ENCODE data around the gene CCDC27. TPM values are rescaled to one million over a fixed set of nuclear protein-coding genes. Genes with fewer than 3 reads are reported as not detected.

Gene CCDC27
- total RNA-seq, 1 experiment from 2014 or later: not detected

GRCh38 chr1:3761296-3762010, 9.2 kb downstream of the CCDC27 start:
- no peak overlapping the region for H3K4me2 ChIP-seq (ENCODE audit: low read length)
- TF ChIP-seq EZH2phosphoT487 (IDR thresholded peaks at IDR 0.05; ENCODE audit: borderline replicate concordance, low read length): no peak
- TF ChIP-seq EZH2 (IDR thresholded peaks at IDR 0.05; ENCODE audit: low read length, unreplicated experiment): no peak
- no peak for TF ChIP-seq CTCF (conservative IDR thresholded peaks at IDR 0.05; ENCODE audit: low read depth, low read length)
- H3K27me3 ChIP-seq (ENCODE audit: low read length): peaks cover 82% of the 10 kb centered on the region
- no peaks in the 10 kb centered on the region for H3F3A ChIP-seq (ENCODE audit: low read length, unreplicated experiment)
- H3K9ac ChIP-seq (ENCODE audit: low read length): no peak overlapping the region
- DNase-seq (no peak), ATAC-seq (no peak)
- intact Hi-C loops (cut with micrococcal nuclease): no loop called here
- no peaks in the 10 kb centered on the region for H3K36me3 ChIP-seq (ENCODE audit: low read depth, low read length)
- no peak overlapping the region for H2AFZ ChIP-seq (ENCODE audit: low read length)
- H3K4me1 ChIP-seq (ENCODE audit: insufficient read depth, low read length): no peaks in the 10 kb centered on the region
- H4K20me1 ChIP-seq (ENCODE audit: low read length): no peaks in the 10 kb centered on the region
- H3K9me2 ChIP-seq (replicated peaks; ENCODE audit: low read length): no peaks in the 10 kb centered on the region
- POLR2A ChIA-PET (ENCODE audit: unreplicated experiment): no interaction called here
- H3K79me2 ChIP-seq (ENCODE audit: low read length): no peaks in the 10 kb centered on the region
- no TSS peak for BruUV-seq (replicated peaks)
- H3K27ac ChIP-seq (ENCODE audit: low read length): no peak overlapping the region
- CTCF ChIA-PET: no interaction called here
- no peak overlapping the region for H3K4me3 ChIP-seq (ENCODE audit: low read length)
- H3K9me3 ChIP-seq (ENCODE audit: low read length): no peaks in the 10 kb centered on the region

- no peak overlapping the region for H2AFZ ChIP-seq (ENCODE audit: low read length)
- H3K36me3 ChIP-seq (ENCODE audit: low read depth, low read length): no peaks in the 10 kb centered on the region
- H3K79me2 ChIP-seq (ENCODE audit: low read length): no peaks in the 10 kb centered on the region
- no peak overlapping the region for H3K27ac ChIP-seq (ENCODE audit: low read length)
- DNase-seq: no peak
- no peak for ATAC-seq
- no peaks in the 10 kb centered on the region for H3F3A ChIP-seq (ENCODE audit: low read length, unreplicated experiment)
- H3K4me3 ChIP-seq (ENCODE audit: low read length): no peak overlapping the region
- H3K9me2 ChIP-seq (replicated peaks; ENCODE audit: low read length): no peaks in the 10 kb centered on the region
- H3K4me2 ChIP-seq (ENCODE audit: low read length): no peak overlapping the region
- H3K27me3 ChIP-seq (ENCODE audit: low read length): peaks cover 81% of the 10 kb centered on the region
- ChIA-PET POLR2A (ENCODE audit: unreplicated experiment) (no interaction called here), CTCF (no interaction called here)
- no peak for TF ChIP-seq EZH2phosphoT487 (IDR thresholded peaks at IDR 0.05; ENCODE audit: borderline replicate concordance, low read length)
- no peak for TF ChIP-seq EZH2 (IDR thresholded peaks at IDR 0.05; ENCODE audit: low read length, unreplicated experiment)
- no peak for TF ChIP-seq CTCF (conservative IDR thresholded peaks at IDR 0.05; ENCODE audit: low read depth, low read length)
- no peaks in the 10 kb centered on the region for H4K20me1 ChIP-seq (ENCODE audit: low read length)
- intact Hi-C loops (cut with micrococcal nuclease): no loop called here
- H3K4me1 ChIP-seq (ENCODE audit: insufficient read depth, low read length): no peaks in the 10 kb centered on the region
- H3K9me3 ChIP-seq (ENCODE audit: low read length): no peaks in the 10 kb centered on the region
- no TSS peak for BruUV-seq (replicated peaks)
- H3K9ac ChIP-seq (ENCODE audit: low read length): no peak overlapping the region
These were observed 10.1 kb downstream of the CCDC27 start for GRCh38 chr1:3762151-3762872.

- ATAC-seq (no peak; the same call in 1 of the 2 replicates), DNase-seq (no peak)
- Histone ChIP-seq H3K4me1 (ENCODE audit: insufficient read depth, low read length) (no peaks in the 10 kb centered on the region), H3K27ac (ENCODE audit: low read length) (no peak overlapping the region), H3F3A (ENCODE audit: low read length, unreplicated experiment) (no peaks in the 10 kb centered on the region), H3K4me2 (ENCODE audit: low read length) (no peak overlapping the region), H3K27me3 (ENCODE audit: low read length) (peaks cover 82% of the 10 kb centered on the region), H3K36me3 (ENCODE audit: low read depth, low read length) (no peaks in the 10 kb centered on the region), H3K9me2 (replicated peaks; ENCODE audit: low read length) (no peaks in the 10 kb centered on the region), H3K9ac (ENCODE audit: low read length) (no peak overlapping the region), H2AFZ (ENCODE audit: low read length) (no peak overlapping the region), H3K79me2 (ENCODE audit: low read length) (no peaks in the 10 kb centered on the region), H3K9me3 (ENCODE audit: low read length) (no peaks in the 10 kb centered on the region), H3K4me3 (ENCODE audit: low read length) (no peak overlapping the region), H4K20me1 (ENCODE audit: low read length) (no peaks in the 10 kb centered on the region)
- POLR2A ChIA-PET (ENCODE audit: unreplicated experiment): no interaction called here
- intact Hi-C loops (cut with micrococcal nuclease): no loop called here
- CTCF ChIA-PET: no interaction called here
- BruUV-seq (replicated peaks): no TSS peak
- TF ChIP-seq EZH2 (IDR thresholded peaks at IDR 0.05; ENCODE audit: low read length, unreplicated experiment) (no peak), EZH2phosphoT487 (IDR thresholded peaks at IDR 0.05; ENCODE audit: borderline replicate concordance, low read length) (no peak), CTCF (conservative IDR thresholded peaks at IDR 0.05; ENCODE audit: low read depth, low read length) (no peak)
These were observed 10.6 kb downstream of the CCDC27 start for GRCh38 chr1:3762873-3763228.
